Coronary artery (tissue), 2 donors: ENCODE results near the gene NBEAL1.
"Not testable (repeated sequence)": the region's sequence is repeated elsewhere in the genome, so short reads cannot be mapped to it uniquely, and the experiment has no call there.

Experiments used
- DNase-seq: peaks from one replicate; pipeline ENCODE4 v3.0.0-alpha.2; 2017; ENCODE audit warnings: low spot score
- H3K27ac ChIP-seq, 2 donors: fragments of 200-600 bp; sonication (generic); one replicate each; pipeline ENCODE4 v1.5.1; 2016 to 2019
- H3K4me3 ChIP-seq: fragments of 200-600 bp; sonication (generic); 2 replicates; pipeline ENCODE4 v1.5.1; 2016; ENCODE audit warnings: mild to moderate bottlenecking, moderate library complexity
- CTCF ChIP-seq: fragments of 200-600 bp; sonication (generic); IDR thresholded peaks from one replicate; pipeline ENCODE4 v1.5.1; 2019; ENCODE audit warnings: antibody characterized with exemption

Gene NBEAL1

GRCh38 chr2:203025592-203025991 lies 10.9 kb downstream of the NBEAL1 start:
- H3K27ac ChIP-seq, result peak overlapping the region; percentile 20 to 59
- TF ChIP-seq CTCF, result no peak
- no peak overlapping the region for H3K4me3 ChIP-seq
- DNase-seq, result no peak

- TF ChIP-seq CTCF, result no peak
- DNase-seq, result no peak
- H3K27ac ChIP-seq, result no peak overlapping the region
- H3K4me3 ChIP-seq, result no peak overlapping the region
These were observed 15.9 kb downstream of the NBEAL1 start for GRCh38 chr2:203030545-203030944.

- Histone ChIP-seq H3K27ac (no peak overlapping the region), H3K4me3 (no peak overlapping the region)
- DNase-seq, result no peak
- no peak for TF ChIP-seq CTCF
These were observed 16.3 kb downstream of the NBEAL1 start for GRCh38 chr2:203030991-203031390.

GRCh38 chr2:203033395-203033794 lies 18.7 kb downstream of the NBEAL1 start:
- Histone ChIP-seq H3K4me3 (no peak overlapping the region), H3K27ac (no peak overlapping the region)
- no peak for DNase-seq
- no peak for TF ChIP-seq CTCF

GRCh38 chr2:203035879-203036470 lies 21.3 kb downstream of the NBEAL1 start:
- Histone ChIP-seq H3K27ac (peak overlapping the region; percentile 78 to 84), H3K4me3 (no peak overlapping the region)
- no peak for TF ChIP-seq CTCF
- DNase-seq, result no peak

GRCh38 chr2:203037026-203037425 lies 22.4 kb downstream of the NBEAL1 start:
- H3K27ac ChIP-seq, result peak overlapping the region; percentile 78 to 88
- H3K4me3 ChIP-seq, result peak overlapping the region; percentile 38
- TF ChIP-seq CTCF, result no peak
- DNase-seq, result no peak

GRCh38 chr2:203038586-203038985 lies 23.9 kb downstream of the NBEAL1 start:
- peak overlapping the region; percentile 78 to 88 for H3K27ac ChIP-seq
- no peak for DNase-seq
- no peak overlapping the region for H3K4me3 ChIP-seq
- TF ChIP-seq CTCF, result no peak

GRCh38 chr2:203039211-203039610 lies 24.5 kb downstream of the NBEAL1 start:
- DNase-seq, H3K4me3 ChIP-seq: not testable (repeated sequence)
- peak overlapping the region; percentile 78 for H3K27ac ChIP-seq
